ENCODE measurements around the gene RETREG2.

- no peak for TF ChIP-seq SMC3 (IDR thresholded peaks at IDR 0.05)
- TF ChIP-seq BHLHE40 (IDR thresholded peaks at IDR 0.05; ENCODE audit: low read depth, low read length): no peak
- TF ChIP-seq JUN (IDR thresholded peaks at IDR 0.05): no peak
- TF ChIP-seq RAD21 (conservative IDR thresholded peaks at IDR 0.05 in 1 of 2, IDR thresholded peaks at IDR 0.05 in 1 of 2): no peak
- no peak for TF ChIP-seq REST (IDR thresholded peaks at IDR 0.05)
- no peak for TF ChIP-seq CTCF (IDR thresholded peaks at IDR 0.05)
These were observed 19.5 kb upstream of the RETREG2 start for GRCh38 chr2:219158586-219158985.

Measured in A549 (cell line).